Right renal pelvis (tissue), 4 donors: ENCODE measurements around the gene SMG6. TPM values are rescaled to one million over a fixed set of nuclear protein-coding genes. Genes with fewer than 3 reads are reported as not detected.

Experiments used
- DNase-seq, 4 donors: peaks; one replicate each; pipeline ENCODE4 v3.0.0-alpha.2; 2013; ENCODE audit warnings: low read depth in 4 of 4, low spot score in 3 of 4, missing footprints in 1 of 4
- polyA plus RNA-seq, 4 donors: library from polyadenylated mRNA; unstranded; fragments of 120-200 nt; gene quantifications; one replicate each; pipeline ENCODE4 v1.2.1, GENCODE V29; 2013; ENCODE audit not compliant: insufficient read length in 4 of 4

SMG6 gene
- polyA plus RNA-seq, 4 donors = 31.8 to 35.8 (median 33.1) TPM

DNA sequence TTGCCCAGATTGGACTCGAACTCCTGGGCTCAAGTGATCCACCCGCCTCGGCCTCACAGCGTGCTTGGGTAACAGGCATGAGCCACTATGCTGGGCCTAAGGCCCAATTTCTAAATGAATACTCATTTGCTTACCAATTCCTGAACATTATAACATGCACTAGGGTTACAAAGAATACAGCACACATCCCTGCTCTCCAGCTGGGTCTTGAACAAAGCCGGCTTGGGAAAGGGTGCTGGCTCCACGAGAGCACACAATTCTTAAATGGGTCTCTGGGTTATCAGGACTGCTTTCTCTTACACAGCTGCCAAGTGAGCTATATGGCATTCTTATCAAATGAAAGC is 190.3 kb downstream of the SMG6 start:
- no peak for DNase-seq

DNA sequence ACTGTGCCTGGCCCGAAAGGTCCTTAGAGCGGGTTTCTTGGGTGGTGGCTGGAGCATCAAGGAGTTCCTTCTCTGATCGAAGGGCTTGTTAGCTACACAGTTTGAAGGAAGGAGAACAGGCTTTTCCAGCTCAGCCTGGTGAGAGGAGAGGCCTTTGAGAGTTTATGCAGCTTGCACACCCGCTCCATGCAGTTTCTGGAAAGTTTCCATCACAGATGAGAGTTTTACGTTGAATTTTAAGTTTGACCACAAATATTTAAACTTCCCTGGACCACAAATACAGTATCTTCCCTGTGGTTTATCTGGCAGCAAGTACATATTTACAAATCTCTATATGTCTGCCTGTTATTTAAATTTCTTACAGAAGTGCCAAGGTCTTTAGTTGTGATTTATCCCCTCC is 191.9 kb downstream of the SMG6 start:
- DNase-seq = no peak

DNA sequence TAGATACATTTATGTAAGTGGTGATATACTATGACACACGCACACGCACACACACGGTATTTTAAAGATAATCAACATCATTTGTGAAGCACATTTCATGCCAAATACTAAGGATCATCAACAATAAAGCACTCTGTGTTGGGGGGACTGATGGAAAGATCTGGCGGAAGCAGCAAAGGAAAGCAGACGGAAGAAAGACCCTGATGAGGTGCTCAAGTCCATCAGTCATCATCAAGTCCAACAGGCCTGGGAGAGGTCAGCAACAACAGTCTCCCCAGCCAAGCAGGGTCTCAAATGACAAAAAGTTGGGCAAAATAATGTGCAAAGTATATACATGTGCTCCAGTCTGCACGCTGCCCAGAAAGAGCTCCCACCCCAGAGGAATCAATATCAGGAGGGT is 193.1 kb downstream of the SMG6 start:
- DNase-seq = no peak

DNA sequence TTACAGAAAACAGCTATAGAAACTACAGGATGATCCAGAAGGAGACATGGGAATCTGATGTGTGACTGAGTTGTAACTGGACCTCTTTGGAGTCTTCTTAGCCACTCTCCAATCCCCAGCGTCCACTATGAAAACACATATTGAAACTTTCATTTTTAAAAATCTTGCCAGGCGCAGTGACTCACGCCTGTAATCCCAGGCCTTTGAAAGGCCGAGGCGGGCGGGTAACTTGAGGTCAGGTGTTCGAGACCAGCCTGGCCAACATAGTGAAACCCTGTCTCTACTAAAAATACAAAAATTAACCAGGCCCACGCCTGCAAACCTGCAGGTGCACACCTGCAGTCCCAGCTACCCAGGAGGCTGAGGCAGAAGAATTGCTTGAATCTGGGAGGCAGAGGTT is 195.4 kb downstream of the SMG6 start:
- DNase-seq = no peak

DNA sequence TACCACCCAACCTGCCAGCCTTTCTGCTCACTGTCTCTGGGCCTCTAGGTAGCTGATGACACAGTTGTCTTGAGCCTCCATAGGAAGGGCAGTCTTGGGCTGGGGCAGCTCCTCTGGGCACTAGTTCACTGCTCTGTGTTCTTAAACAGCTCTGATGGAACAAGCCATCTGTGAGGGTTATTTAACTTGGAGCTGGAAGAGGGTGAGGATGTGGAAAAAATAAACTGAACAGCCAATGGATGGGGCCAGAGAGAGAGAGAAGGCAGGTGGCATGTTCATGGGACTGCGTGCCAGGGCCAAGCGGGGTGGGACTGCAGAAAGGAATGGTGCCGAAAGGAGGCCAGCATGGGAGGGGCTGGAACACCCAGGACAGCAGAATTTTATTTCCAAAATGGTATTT is 196.1 kb downstream of the SMG6 start:
- DNase-seq = no peak

DNA sequence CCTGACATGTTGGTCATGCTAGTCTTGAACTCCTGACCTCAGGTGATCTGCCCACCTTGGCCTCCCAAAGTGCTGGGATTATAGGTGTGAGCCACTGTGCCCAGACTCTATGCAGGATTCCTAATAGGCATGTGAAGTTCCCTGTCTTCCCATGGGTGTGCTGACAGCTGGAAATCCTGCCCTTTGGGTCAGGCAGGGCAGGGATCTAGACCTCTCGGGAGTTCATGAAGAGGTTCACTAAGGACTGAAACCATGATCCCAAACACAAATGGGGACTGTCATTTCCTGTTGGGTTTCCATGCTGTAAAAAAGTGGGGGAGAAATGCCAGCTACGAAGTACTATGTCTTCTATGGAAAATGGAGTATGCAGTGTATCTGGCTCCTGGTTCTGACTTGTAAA is 196.5 kb downstream of the SMG6 start:
- no peak for DNase-seq

DNA sequence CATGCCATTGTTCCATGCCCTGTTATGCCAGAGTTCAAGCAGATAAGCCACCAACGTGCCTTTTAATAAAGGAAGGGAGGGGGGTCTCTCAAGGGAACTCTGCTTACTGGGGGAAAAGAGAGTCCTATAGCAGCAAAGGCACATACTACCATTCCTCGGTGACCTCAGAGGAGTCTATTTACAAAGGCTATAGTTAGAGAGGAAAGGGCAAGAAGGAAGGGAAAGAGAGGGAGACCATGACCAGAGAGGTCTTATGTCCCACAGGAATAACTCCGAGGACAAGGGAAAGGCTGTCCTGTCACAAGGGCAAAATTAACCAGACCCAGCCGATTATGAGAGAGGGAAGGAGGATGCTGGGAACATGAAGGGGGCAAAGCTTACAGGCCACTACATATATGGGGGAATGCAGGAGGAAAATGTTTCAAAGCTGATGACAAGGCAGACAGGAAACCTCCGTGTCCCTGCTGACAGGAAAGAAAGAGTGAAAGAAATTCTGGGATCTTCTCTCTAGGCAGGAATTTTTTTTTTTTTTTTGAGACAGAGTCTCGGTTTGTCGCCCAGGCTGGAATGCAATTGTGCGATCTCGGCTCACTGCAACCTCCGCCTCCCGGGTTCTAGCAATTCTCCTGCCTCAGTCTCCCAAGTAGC is 197.2 kb downstream of the SMG6 start:
- no peak for DNase-seq

DNA sequence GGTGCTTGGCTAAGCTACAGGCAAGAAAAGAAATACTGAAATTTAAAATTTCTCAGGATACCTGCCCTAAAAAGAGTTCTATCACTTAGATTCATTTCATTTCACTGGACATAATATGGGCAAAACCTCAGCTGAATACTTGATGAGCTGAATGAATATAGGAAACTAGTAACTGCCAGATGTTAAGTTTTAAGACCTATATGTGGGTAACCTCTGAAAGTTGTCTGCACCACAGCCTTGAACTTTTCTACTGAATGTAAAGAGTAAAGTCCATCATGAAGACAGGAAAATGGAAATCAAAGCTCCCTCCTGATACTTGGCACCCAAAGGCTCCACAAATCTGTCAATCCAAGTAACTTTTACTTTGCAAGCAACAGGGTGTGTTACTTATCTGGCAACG is 197.9 kb downstream of the SMG6 start:
- no peak for DNase-seq

DNA sequence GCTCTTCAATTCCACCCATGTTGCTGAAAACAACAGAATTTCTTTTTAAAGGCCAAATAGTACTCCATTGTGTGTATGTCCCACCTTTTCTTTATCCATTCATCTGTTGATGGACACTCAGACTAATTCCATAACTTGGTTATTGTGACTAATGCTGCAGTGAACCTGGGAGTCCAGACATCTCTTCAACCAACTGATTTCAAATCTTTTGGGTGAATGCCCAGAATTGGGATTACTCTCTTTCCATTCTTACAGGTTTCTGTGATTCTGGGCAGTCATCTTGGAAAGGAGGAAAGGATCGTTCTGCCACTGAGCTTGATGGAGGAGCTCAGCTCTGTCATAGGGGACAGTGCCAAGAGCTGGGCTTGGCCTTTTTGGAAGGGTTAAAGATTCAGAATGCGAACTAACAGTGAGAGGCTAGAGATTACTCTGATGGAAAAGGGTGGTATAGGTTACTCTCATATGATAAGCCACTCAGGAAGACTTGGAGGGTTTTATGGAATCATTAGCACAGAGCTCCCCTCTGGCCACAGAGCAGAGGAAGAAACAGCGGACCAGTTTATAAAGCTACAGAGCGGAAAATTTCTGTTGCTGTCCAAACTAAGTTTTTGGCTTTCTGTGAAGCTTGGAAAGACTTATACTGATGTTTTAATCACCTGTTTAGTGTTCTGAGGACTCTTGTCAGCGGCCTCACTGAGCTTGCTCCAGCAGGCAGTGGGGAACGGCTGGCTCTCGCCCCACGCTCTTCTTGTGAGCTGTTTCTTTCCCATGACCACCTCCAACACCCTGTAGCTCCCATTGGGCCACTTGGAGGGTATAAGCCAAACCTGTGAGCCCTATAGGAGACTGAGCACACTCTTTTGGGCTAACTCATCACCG is 200.4 kb downstream of the SMG6 start:
- DNase-seq = no peak

DNA sequence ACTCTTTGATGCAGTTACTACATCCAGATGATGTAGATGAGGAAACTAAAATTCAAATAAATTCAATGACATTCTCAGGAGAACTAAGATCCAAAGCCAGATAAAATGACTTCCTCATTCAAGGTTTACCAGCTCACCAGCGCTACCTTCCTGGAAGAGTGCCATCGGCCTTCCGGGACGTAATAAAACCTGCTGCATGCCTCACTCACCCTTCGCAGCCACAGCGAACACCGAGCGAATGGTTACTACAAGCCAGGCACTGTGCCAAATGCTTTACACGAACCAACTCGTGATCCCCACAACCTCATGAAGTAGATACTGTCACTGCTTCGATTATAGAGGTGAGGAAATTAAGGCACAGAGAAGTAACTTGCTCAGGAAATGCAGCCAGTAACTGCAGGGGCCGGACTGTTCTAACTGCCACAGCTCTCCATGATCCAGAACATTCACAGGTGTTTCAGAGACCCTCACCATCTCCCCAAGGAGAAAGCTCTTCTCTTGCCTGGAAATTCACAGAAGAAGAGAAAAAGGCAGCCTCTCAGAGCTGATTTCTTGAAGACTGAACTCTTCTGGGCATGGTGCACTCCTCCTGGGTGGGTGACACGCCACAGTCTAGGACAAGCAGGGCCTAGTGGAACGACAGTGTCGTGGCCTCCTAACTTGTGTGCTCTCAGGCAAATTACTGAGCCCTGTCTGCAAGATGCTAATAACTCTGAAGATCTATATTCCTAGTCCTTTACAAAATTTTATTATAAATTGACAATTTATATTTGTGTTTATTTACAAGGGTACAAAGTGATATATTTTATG is 201.9 kb downstream of the SMG6 start:
- DNase-seq = no peak

DNA sequence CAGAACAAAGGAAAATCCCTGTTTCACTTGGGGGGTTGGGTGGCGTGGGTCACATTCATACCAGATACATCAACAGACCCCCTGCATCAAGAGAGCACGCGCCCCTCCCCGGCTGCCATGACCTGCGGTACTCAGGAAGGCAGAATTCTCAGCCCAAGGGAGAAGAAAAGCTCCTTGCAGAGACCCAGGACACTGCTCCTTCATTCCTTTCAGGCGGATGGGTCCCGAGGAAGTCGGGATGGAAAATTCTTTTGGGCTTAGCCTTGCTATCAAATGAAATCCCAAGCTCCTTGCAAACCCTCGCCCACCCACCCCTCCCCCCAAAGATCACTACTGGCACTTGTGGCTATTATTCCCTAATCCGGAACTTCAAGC is 208.1 kb downstream of the SMG6 start:
- no peak for DNase-seq

DNA sequence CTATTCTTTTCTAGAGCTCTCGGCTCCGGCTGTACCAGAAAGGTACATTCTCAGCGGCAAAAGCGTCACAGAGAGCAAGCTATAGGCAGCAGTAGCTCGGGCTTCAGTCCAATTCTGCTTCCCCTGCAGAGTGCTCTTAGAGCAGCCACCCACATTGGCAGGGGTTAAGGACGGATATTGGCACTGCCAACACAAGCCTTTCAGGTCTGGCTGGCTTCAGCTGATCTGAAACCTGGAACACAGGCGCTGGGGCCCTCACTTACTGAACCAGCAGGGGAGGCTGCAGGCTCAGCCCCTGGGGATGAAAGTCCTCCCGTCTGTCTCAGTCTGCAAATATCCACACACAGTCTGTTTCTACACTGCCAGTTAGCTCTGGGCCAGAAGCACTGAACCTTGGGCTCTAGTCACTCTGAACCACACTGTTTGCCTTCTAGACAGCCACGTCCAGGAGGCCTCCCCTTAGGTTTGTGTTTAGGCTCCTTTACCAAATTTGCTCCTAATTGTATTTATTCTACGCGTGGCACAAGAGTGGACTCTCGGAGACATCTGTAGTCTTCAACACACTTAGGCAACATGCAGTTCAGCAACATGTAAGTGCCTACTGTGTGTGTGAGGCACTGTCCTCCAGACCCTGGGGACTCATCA is 208.6 kb downstream of the SMG6 start:
- no peak for DNase-seq

DNA sequence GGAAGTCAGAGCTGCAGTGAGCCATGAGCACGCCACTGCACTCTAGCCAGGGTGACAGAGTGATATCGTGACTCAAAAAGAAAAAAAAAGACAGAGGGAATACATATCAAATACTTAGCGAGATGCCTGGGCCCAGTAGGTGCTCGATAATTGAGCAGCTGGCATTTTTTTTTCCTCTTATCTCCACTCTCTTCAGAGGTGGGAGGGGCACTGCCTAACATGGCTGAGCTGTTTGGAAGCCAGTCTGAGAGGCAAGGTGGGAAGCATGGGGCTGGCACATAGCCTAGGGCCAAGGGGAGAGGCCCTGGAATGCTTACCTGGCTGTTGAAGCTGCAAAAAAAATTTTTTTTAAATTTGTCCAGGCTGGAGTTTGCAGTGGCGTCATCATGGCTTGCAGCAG is 210.2 kb downstream of the SMG6 start:
- DNase-seq = no peak

DNA sequence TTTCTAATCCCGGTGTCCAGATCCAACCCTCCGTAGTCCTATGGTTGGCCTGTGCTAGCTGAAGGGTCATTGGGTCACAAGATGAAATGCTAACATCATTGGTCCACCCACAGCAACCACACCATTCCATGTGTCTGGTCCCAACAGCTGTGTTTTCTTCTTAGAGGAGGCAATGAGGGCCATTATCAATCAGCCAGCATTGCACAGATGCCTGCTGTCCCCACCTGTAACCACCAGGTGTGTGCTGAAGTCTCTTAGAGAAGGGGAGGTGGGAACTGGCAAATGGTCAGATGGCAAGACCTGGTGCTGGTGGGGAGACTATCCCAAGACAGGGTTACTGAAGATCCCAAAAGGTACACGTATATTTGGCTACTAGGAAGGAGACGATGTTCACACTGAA is 211.3 kb downstream of the SMG6 start:
- no peak for DNase-seq

DNA sequence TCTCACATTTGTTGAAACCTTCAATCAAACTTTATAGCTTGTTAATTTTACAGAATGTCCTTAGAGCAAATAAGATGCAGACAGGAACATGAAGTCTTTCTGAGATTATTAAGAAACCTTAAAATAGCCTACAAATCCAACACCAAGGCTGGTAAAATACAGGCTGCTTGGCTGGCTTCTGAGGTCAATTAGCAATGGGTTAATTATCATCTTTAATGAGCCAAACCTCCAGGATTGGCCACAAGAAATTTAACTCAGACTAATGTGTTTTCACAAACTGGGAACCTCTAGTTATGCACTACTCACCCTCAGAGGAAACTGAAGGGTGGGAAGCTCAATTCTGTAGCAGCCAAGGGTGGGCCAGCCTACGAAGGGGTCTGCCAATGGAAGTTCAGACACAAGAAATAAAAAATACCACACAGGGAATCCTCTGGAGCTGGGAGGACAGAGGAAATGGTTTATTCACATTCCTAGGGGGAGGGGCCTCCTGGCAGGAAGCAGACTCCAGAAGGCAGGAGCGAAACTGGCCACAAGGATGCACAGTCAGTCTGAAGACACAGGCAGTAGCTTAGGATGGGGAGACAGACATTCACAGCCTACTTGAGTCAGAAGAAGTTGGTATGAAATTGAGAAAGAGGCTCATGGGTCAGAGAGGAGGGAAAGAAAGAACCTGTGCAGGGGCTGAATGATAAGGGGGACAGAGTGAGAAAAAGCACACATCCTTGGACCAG is 212.6 kb downstream of the SMG6 start:
- no peak for DNase-seq

DNA sequence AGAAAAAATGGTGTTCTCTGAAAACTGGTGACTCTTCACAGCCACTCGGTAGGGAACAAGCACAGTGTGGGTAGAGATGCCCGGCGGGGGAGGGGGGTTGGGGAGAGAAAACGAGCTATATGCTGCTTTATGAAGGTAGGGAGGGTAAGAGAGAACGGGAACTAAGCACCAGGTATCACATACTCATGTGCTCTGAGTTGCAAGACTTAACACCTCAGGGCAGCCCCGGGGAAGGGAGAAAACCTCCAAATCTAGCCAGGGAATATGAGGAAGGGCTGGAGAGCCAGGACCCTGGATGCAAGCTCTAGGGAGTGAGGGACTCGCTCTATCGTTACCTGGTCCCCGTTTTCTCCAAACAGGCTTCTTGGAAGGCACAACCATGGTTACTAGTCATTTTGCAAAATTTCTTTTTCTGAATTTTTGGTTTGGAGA is 213.4 kb downstream of the SMG6 start:
- DNase-seq = no peak

DNA sequence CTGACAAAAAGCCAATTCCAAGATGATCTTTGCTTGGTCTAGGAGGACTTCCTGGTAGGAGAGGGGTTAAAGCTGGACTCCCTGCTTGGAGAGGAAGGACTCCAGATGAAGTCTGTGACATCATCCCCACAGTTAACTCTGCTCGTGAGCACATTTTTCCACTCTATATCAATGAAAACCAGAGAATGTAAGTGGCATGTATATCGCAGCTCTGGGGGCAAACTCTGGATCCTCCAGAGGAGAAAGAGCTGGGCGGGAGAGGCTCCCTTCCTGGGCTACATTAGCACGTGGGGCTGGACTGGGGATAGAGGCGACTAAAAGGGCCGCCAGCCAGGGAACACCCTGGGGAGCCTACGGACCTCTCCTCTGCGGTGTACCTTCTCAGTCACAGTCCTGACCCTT is 214.6 kb downstream of the SMG6 start:
- no peak for DNase-seq

DNA sequence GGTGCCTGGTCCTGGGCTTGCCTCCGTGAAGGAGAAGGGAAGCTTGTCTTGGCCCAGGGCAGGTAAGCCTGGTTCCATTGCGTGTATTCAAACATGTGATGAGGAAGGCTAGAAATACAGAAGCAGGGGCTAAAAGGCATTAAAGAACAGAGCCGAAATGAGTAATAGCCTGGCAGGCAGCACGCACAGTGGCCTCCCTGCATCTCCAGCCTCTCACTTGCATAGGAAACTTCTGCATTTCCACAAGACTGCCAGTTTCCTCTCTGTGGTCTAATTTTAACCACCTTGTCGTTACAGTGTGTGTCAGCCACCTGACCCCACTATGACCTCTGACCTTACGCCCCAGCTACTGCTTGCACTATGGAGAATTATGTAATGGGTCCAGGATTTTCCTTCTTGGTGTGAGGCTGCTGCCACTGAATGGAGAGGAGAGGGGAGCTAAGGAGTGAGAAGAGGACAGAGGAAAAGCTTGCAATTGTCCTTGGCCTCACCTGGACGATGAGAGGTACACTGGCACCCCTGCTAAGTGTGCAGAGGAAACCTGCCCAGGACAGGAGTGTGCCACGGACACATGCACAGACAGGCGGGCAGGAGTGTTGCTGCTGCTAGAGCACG is 215.9 kb downstream of the SMG6 start:
- DNase-seq = no peak

DNA sequence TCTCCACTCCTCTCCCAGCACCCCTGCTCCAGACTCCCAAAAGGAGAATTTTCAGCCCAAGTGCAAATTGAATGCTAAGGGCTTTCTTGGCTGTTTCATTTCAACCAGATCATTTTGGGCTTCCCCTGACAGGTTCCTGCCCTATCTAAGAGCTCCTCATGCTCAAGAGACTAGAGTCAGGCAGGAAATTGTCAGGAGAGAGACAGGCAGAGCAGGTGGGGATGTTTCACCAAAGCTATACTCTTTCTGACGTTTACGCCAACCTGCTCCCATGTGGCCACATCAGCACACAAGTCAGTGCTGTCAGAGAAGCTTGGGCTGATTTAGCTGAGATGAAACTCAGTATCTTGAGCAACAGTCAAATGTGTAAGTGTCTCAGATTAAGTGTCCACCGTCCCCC is 217.3 kb downstream of the SMG6 start:
- no peak for DNase-seq

DNA sequence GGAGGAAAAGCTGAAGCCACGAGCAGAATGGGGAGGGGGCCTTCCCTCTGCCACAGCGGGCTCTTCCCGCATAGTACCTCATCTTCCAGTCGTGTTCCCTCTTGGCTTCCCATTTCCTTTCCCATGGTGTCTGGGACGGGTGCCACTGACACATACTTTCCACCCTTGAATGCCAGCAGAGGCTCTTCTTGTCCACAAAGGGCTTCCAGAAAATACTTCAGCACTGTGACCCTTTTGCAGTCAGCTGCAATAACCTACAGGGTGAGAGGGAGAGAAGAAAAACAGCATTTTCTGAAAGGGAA is 218.0 kb downstream of the SMG6 start:
- DNase-seq = no peak
